Endodermal cell (in vitro differentiated cells): ENCODE measurements around the gene PIEZO2. TPM values are rescaled to one million over a fixed set of nuclear protein-coding genes. Genes with fewer than 3 reads are reported as not detected.
"Not testable (repeated sequence)": the region's sequence is repeated elsewhere in the genome, so short reads cannot be mapped to it uniquely, and the experiment has no call there.

Source experiments
- DNase-seq: peaks from one replicate; pipeline ENCODE4 v3.0.0-alpha.2; 2017
- H3K27ac ChIP-seq: 2 replicates; pipeline ENCODE4 v1.5.1; 2013; ENCODE audit warnings: mild to moderate bottlenecking, low read depth, low read length, moderate library complexity
- H3K27me3 ChIP-seq: 2 replicates; pipeline ENCODE4 v1.6.1; 2013; ENCODE audit warnings: mild to moderate bottlenecking, low read length, moderate library complexity; ENCODE audit not compliant: insufficient read depth, control insufficient read depth, poor library complexity, severe bottlenecking
- H3K36me3 ChIP-seq: 2 replicates; pipeline ENCODE4 v1.7.0; 2013; ENCODE audit warnings: mild to moderate bottlenecking, low read length, moderate library complexity; ENCODE audit not compliant: control insufficient read depth, insufficient read depth
- H3K4me1 ChIP-seq: one replicate; pipeline ENCODE4 v1.7.0; 2013; ENCODE audit warnings: low read length; ENCODE audit not compliant: control insufficient read depth, insufficient read depth
- H3K4me3 ChIP-seq: 2 replicates; pipeline ENCODE4 v1.5.1; 2013; ENCODE audit warnings: mild to moderate bottlenecking, low read length, moderate library complexity
- H3K9ac ChIP-seq: 2 replicates; pipeline ENCODE4 v1.6.1; 2013; ENCODE audit warnings: mild to moderate bottlenecking, low read length, moderate library complexity; ENCODE audit not compliant: poor library complexity, severe bottlenecking; ENCODE audit errors: extremely low read depth
- H3K9me3 ChIP-seq: 2 replicates; pipeline ENCODE4 v1.6.1; 2013; ENCODE audit warnings: mild to moderate bottlenecking, low read length, moderate library complexity; ENCODE audit not compliant: control insufficient read depth
- H3K27ac Mint-ChIP-seq: 2 replicates; pipeline ENCODE4 v1.8.0; 2020; ENCODE audit warnings: mixed read lengths
- H3K27me3 Mint-ChIP-seq: 2 replicates; pipeline ENCODE4 v1.8.0; 2021; ENCODE audit warnings: mild to moderate bottlenecking, mixed read lengths; ENCODE audit not compliant: insufficient read depth
- H3K36me3 Mint-ChIP-seq: 2 replicates; pipeline ENCODE4 v1.8.0; 2020; ENCODE audit warnings: low read depth, mixed read lengths
- H3K4me1 Mint-ChIP-seq: 2 replicates; pipeline ENCODE4 v1.8.0; 2020; ENCODE audit warnings: mixed read lengths
- H3K4me3 Mint-ChIP-seq: 2 replicates; pipeline ENCODE4 v1.8.0; 2020; ENCODE audit warnings: mild to moderate bottlenecking, moderate library complexity, mixed read lengths
- H3K9me3 Mint-ChIP-seq: 2 replicates; pipeline ENCODE4 v1.8.0; 2020; ENCODE audit warnings: mild to moderate bottlenecking, mixed read lengths
- WGBS, 2 experiments: methylation state at CpG; one replicate each; pipeline versions ENCODE4 v1.1.5 to v1.1.7; 2013; ENCODE audit warnings: missing lambda C conversion rate in 2 of 2, mixed read lengths in 1 of 2; ENCODE audit not compliant: insufficient coverage in 1 of 2, insufficient read length in 1 of 2; 5-methylcytosine and 5-hydroxymethylcytosine counted together
- total RNA-seq, 2 donors: library from RNA; stranded (reverse); fragmentation: NEBNext Ultra II Directional in 1 of 2; extraction: Animal tissue kit (Norgen Biotek cat#: 25700) in 1 of 2; gene quantifications; 2 replicates in 1 of 2; 3 replicates in 1 of 2; pipeline ENCODE4 v1.2.1, GENCODE V29; 2021
- TF ChIP-seq, protein P1 (sequence below): fragments of 200-600 bp; sonication (generic); conservative IDR thresholded peaks from 2 replicates; pipeline ENCODE4 v1.5.0; 2021; ENCODE audit warnings: antibody characterized with exemption, mild to moderate bottlenecking

PIEZO2 gene
- total RNA-seq, 2 donors from 2014 or later: 7.3 to 12.1 TPM

DNA sequence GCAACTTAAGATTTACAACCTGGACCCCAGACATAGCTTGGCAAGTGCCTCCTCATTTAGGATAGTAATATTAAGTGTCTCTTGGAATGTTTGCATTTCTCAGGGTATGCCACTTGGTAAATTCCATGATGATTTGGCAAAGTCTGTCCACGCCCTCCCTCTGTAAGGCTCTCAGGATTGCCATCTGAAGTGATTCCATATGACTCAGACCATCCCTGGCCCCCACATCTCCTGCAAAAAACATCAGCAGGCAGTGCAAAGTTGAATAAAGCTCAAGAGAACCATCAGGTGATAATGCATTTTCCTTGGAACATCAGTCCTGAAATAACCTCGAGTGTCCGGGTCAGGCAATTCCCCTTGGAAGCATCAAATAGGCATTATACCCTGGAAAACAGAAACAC lies 27.1 kb upstream of the PIEZO2 start:
- H3K27me3 ChIP-seq: no peaks in the 10 kb centered on the region
- Mint-ChIP-seq H3K4me1 (no peaks in the 10 kb centered on the region), H3K27ac (no peak overlapping the region), H3K36me3 (no peaks in the 10 kb centered on the region), H3K27me3 (peaks cover 2% of the 10 kb centered on the region), H3K4me3 (no peak overlapping the region), H3K9me3 (peaks cover 2% of the 10 kb centered on the region)
- H3K4me3 ChIP-seq: no peak overlapping the region
- 82 to 92% methylated on average over 3 of the region's 3 CpGs for WGBS, 2 experiments
- no peaks in the 10 kb centered on the region for H3K36me3 ChIP-seq
- H3K9ac ChIP-seq: no peak overlapping the region
- no peaks in the 10 kb centered on the region for H3K4me1 ChIP-seq
- TF ChIP-seq, protein P1, sequence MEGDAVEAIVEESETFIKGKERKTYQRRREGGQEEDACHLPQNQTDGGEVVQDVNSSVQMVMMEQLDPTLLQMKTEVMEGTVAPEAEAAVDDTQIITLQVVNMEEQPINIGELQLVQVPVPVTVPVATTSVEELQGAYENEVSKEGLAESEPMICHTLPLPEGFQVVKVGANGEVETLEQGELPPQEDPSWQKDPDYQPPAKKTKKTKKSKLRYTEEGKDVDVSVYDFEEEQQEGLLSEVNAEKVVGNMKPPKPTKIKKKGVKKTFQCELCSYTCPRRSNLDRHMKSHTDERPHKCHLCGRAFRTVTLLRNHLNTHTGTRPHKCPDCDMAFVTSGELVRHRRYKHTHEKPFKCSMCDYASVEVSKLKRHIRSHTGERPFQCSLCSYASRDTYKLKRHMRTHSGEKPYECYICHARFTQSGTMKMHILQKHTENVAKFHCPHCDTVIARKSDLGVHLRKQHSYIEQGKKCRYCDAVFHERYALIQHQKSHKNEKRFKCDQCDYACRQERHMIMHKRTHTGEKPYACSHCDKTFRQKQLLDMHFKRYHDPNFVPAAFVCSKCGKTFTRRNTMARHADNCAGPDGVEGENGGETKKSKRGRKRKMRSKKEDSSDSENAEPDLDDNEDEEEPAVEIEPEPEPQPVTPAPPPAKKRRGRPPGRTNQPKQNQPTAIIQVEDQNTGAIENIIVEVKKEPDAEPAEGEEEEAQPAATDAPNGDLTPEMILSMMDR: no peak
- H3K27ac ChIP-seq: no peak overlapping the region
- no peaks in the 10 kb centered on the region for H3K9me3 ChIP-seq
- DNase-seq: no peak

DNA sequence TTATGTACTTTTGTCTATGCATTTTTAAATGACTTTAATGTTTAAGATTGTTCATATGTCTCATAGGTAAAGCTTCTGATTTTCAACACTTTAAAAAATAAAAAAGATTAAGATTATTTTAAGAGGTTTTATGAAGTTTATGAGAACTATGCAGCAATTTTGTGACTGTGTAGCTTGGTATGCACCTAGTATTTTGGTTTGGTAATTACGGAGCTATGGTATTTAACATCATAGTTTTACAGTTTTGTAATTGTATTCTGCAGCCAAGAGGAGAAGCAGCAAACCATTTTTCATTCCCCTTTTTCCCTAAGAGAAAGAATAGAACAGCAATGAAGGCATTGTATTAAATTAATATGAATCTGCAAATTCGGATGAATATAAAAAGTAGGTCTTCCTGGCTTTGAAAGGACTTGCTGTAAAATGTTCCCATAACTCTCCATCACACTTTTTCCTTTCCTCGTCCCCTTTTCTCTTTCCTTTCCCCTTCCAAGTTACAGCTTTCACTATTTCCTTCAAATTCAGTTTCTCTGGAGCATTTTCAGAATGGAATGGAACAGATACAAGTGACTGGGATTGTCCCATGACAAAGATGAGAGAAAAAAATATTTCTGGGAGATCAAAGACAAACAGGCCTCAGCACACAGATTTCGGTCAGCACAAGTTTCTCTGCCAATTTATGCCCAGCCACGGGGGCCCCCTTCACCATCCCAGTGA lies 26.1 kb upstream of the PIEZO2 start:
- no peak overlapping the region for H3K4me3 Mint-ChIP-seq
- no peaks in the 10 kb centered on the region for H3K4me1 Mint-ChIP-seq
- H3K9ac ChIP-seq: no peak overlapping the region
- no peaks in the 10 kb centered on the region for H3K36me3 Mint-ChIP-seq
- H3K4me3 ChIP-seq: no peak overlapping the region
- no peaks in the 10 kb centered on the region for H3K4me1 ChIP-seq
- 88 to 90% methylated on average over 2 to 5 of the region's 5 CpGs for WGBS, 2 experiments
- no peak for DNase-seq
- no peaks in the 10 kb centered on the region for H3K27me3 ChIP-seq
- peaks cover 2% of the 10 kb centered on the region for H3K9me3 Mint-ChIP-seq
- no peak overlapping the region for H3K27ac ChIP-seq
- H3K27me3 Mint-ChIP-seq: peaks cover 5% of the 10 kb centered on the region
- H3K9me3 ChIP-seq: no peaks in the 10 kb centered on the region
- TF ChIP-seq, protein P1: no peak
- H3K27ac Mint-ChIP-seq: no peak overlapping the region
- H3K36me3 ChIP-seq: no peaks in the 10 kb centered on the region

DNA sequence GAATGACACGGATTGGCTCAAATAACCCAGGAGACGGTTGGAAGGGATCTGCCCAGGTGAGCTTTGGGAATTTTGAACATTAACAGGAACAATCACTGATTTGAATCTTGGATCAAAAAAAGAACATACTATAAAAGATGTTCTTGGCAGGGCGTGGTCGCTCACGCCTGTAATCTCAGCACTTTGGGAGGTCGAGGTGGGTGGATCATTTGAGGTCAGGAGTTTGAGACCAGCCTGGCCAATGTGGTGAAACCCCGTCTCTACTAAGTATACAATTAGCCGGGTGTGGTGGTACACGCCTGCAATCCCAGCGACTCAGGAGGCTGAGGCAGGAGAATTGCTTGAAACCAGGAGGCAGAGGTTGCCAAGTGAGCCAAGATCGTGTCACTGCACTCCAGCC lies 24.8 kb upstream of the PIEZO2 start:
- WGBS, 2 experiments: 88 to 92% methylated on average over 11 of the region's 11 CpGs
- DNase-seq, H3K4me1 Mint-ChIP-seq, H3K9ac ChIP-seq, H3K4me1 ChIP-seq, H3K36me3 ChIP-seq, H3K4me3 ChIP-seq, H3K27ac ChIP-seq, H3K27ac Mint-ChIP-seq, H3K4me3 Mint-ChIP-seq, H3K36me3 Mint-ChIP-seq, H3K27me3 ChIP-seq, H3K9me3 Mint-ChIP-seq, H3K9me3 ChIP-seq: not testable (repeated sequence)
- H3K27me3 Mint-ChIP-seq: peaks cover 12% of the 10 kb centered on the region

DNA sequence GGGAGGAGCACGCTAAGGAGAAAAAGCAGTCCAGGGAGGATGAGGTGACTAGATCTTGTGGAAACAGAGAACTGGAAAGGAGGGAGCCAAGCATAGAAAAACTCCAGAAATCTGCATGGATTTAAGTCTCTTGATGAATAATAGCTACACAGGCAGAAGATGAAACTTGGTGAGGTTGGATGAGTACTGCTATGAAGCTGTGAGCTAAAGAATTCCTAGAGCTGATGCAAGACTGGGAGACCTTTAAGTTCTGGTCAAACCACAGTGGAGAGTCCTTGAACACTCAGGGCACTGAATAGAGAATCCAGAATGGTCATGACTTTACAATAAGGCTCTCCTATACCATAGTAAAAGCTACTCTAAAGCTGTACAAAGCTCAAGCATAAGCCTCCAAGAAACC lies 18.4 kb upstream of the PIEZO2 start:
- Mint-ChIP-seq H3K4me3 (no peak overlapping the region), H3K9me3 (peaks cover 2% of the 10 kb centered on the region), H3K36me3 (no peaks in the 10 kb centered on the region), H3K27ac (no peak overlapping the region), H3K27me3 (peaks cover 53% of the 10 kb centered on the region), H3K4me1 (peaks cover 10% of the 10 kb centered on the region)
- H3K27me3 ChIP-seq: no peaks in the 10 kb centered on the region
- H3K36me3 ChIP-seq: no peaks in the 10 kb centered on the region
- no peak overlapping the region for H3K4me3 ChIP-seq
- TF ChIP-seq, protein P1: no peak
- no peak for DNase-seq
- H3K9me3 ChIP-seq: no peaks in the 10 kb centered on the region
- H3K27ac ChIP-seq: no peak overlapping the region
- no peak overlapping the region for H3K9ac ChIP-seq
- H3K4me1 ChIP-seq: no peaks in the 10 kb centered on the region
- WGBS, 2 experiments: 86 to 100% methylated on average over 1 of the region's 1 CpG
